ENCODE data around the gene DNAJA3. TPM values are rescaled to one million over a fixed set of nuclear protein-coding genes. Genes with fewer than 3 reads are reported as not detected.

Gene DNAJA3
- total RNA-seq, 1 experiment from 2014 or later: 93.3 TPM

GRCh38 chr16:4481526-4481925 is 55.9 kb downstream of the DNAJA3 start (continued):
- TF ChIP-seq REST (IDR thresholded peaks at IDR 0.05; ENCODE audit: low read depth): no peak
- TF ChIP-seq ELF1 (IDR thresholded peaks at IDR 0.05; ENCODE audit: borderline replicate concordance, low read depth): no peak
- no peak for TF ChIP-seq ZFX (IDR thresholded peaks at IDR 0.05)
- no peak for TF ChIP-seq EZH2 (IDR thresholded peaks at IDR 0.05)
- TF ChIP-seq ZNF274 (IDR thresholded peaks at IDR 0.05; ENCODE audit: low read depth, low read length): no peak
- no peak for TF ChIP-seq SP1 (IDR thresholded peaks at IDR 0.05; ENCODE audit: low read depth)

- POLR2A ChIA-PET: no interaction called here
- DNase-seq (ENCODE audit: low read depth, low spot score) (no peak), ATAC-seq (no peak)
- no peak overlapping the region for H3K4me3 ChIP-seq (replicated peaks in 1 of 2; ENCODE audit: low read depth in 1 of 2, low read length in 2 of 2)
- peaks cover 3 to 4% of the 10 kb centered on the region in 2 experiments; a peak in 3 of 4 replicates for H3K36me3 ChIP-seq (ENCODE audit: control insufficient read depth in 1 of 2, insufficient read depth in 2 of 2, low read length in 2 of 2)
- peaks cover 7 to 16% of the 10 kb centered on the region in 2 experiments for H3K4me1 ChIP-seq (ENCODE audit: control insufficient read depth in 1 of 2, insufficient read depth in 2 of 2, low read length in 2 of 2)
- H3K9ac ChIP-seq (ENCODE audit: low read length): no peak overlapping the region
- no peaks in the 10 kb centered on the region for H3K9me2 ChIP-seq (ENCODE audit: insufficient read depth)
- RAD21 ChIA-PET (ENCODE audit: low non-redundant PET in 1 of 2, low total read pairs in 2 of 2, uncharacterized antibody in 2 of 2, unreplicated experiment in 2 of 2): no interaction called here
- H3K27me3 ChIP-seq (ENCODE audit: insufficient read depth, low read length): no peaks in the 10 kb centered on the region
- H3K9me3 ChIP-seq (ENCODE audit: control insufficient read depth in 1 of 2, insufficient read depth in 1 of 2, low read depth in 1 of 2, low read length in 2 of 2): no peaks in the 10 kb centered on the region
- H3K27ac ChIP-seq (ENCODE audit: low read depth, low read length): no peak overlapping the region
- TF ChIP-seq POLR2AphosphoS5 (IDR thresholded peaks at IDR 0.05; ENCODE audit: low read depth, low read length) (no peak), ATF3 (IDR thresholded peaks at IDR 0.05) (no peak)
- no TSS peak for BruUV-seq (replicated peaks)
- intact Hi-C loops (cut with micrococcal nuclease): no loop called here
- H3K4me2 ChIP-seq (ENCODE audit: low read length): no peak overlapping the region
- H2AFZ ChIP-seq (ENCODE audit: low read depth, low read length, poor library complexity, severe bottlenecking): no peak overlapping the region
- peaks cover 77% of the 10 kb centered on the region for H3K79me2 ChIP-seq (ENCODE audit: insufficient read depth, low read length)
- CTCF ChIA-PET: no interaction called here
- no peaks in the 10 kb centered on the region for H4K20me1 ChIP-seq (ENCODE audit: insufficient read depth)
These were observed 56.3 kb downstream of the DNAJA3 start for GRCh38 chr16:4481963-4482362.
